Measurements from ENCODE around the gene COL4A5.

The COL4A5 gene

GRCh38 chrX:108642273-108642628 lies 202.6 kb downstream of the COL4A5 start:
- DNase-seq, result no peak

- DNase-seq, result no peak
Observed at GRCh38 chrX:108664701-108665100, 225.1 kb downstream of the COL4A5 start.

DNA sequence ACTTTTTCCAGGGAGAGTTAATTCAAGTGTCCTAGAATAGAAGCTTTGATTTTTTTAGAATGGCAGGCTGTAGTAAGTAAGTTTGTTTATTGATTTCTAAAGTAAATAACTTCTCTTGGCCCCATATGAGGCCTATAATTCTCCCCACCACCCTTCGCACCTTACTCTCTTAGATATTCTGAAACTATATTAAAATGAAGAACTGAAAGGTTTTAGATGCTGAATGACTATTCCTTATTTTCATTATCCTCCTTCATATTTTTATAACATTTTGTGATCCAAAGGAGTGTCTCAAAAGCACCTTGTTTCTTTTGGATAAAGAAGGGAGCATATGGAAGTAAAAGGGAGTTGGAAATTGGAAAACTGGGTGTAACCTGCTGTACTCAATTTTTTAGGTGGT lies 226.5 kb downstream of the COL4A5 start:
- DNase-seq, result no peak

GRCh38 chrX:108671526-108671925 lies 231.9 kb downstream of the COL4A5 start:
- no peak for DNase-seq

GRCh38 chrX:108696690-108697089 lies 257.1 kb downstream of the COL4A5 start:
- no peak for DNase-seq

- peak; percentile 4 to 41 for DNase-seq
Observed at GRCh38 chrX:108699368-108699767, 259.7 kb downstream of the COL4A5 start.

DNA sequence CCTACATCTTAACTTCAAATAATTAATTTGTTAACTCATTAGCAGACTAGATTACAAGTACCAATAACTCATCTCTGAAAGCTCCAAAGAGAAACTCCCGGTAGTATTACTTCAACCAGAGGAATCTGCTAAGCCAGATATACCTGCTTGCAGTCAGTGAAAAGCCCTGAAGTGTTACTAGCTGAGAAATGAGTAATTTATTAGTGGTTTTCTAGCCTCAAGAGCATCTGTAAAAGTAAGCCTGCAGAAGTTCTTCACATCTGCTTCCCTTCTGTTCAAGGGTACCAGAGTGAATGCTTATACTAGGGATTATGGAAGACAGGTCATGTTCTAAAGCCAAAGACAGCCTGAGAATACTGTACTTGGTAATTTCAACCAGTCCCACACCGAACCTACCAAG lies 262.0 kb downstream of the COL4A5 start:
- DNase-seq, result no peak

DNA sequence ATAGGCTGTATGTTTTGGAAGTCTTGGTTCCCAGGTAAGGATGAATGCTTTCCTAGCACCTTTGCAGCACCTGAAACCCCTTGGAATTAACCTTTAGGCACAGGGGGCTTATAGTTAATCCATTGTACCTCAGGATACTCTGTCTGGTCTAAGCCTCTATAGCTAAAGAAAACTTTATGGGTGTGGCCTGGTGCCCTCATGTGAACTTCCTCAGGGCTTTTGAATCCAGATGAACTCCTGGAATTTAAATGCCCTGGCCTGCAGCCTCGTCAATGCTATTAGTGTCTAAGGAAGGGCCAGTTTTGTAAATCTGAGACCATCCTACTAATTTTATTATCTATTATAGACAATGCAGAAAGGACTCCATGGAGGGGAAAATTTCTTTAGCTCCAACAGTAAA lies 262.9 kb downstream of the COL4A5 start:
- no peak for DNase-seq

DNA sequence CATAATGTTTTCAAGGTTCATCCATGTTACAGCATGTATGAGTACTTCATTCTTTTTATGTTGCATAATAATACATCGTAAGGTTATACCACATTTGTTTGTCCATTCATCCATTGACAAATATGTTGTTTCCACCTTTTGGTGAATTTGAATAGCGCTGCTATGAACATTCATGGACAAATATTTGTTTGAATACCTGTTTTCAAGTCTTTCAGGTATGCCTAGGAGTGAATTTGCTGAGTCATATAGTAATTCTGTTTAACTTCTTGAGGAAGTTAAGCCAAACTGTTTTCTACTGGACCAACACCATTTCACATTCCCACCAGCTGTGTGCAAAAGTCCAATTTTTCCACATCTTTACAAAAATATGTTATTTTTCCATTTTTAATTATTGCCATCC lies 265.2 kb downstream of the COL4A5 start:
- DNase-seq, result no peak

DNA sequence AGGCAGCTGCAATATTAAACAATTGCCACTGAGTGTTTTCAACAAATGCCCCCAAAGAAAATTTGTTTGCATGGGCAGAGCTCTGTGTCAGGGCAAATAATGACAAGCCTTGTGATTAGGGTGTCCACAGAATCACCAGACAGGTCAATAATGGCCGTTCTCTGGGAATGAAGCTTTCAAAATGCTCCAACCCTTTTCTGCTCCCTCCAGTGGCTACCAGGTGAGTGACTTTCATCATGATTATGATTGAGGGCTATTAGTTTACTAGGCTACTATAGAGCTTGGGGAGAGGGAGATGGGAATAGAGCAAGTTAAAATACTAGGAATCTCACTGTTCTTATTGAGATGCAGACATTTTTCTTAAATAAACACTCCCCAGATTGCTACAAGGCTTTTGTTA lies 273.2 kb downstream of the COL4A5 start:
- no peak for DNase-seq

- DNase-seq, result no peak
Observed at GRCh38 chrX:108722561-108722960, 282.9 kb downstream of the COL4A5 start.

DNA sequence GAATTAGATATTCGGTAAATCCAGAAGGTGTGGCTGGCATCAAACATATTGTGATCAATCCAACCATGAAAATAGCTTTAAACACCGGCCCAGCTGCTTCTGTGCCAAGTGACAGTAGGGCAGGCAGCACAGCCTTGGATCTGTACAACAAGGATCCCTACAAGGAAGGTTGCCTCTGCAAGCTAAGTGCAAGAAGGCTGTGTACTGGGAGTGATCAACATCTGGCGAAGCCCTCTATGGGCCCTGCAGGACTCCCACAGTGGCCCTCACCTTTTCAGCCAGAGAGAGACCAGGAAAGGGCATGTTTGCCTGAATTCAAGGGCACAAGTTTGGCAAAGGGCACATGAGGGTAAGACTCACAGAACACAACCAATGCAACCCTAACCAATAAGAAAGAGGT lies 287.1 kb downstream of the COL4A5 start:
- no peak for DNase-seq

GRCh38 chrX:108731153-108731552 lies 291.5 kb downstream of the COL4A5 start:
- no peak for DNase-seq

GRCh38 chrX:108732630-108733321 lies 293.1 kb downstream of the COL4A5 start:
- DNase-seq, result no peak

DNA sequence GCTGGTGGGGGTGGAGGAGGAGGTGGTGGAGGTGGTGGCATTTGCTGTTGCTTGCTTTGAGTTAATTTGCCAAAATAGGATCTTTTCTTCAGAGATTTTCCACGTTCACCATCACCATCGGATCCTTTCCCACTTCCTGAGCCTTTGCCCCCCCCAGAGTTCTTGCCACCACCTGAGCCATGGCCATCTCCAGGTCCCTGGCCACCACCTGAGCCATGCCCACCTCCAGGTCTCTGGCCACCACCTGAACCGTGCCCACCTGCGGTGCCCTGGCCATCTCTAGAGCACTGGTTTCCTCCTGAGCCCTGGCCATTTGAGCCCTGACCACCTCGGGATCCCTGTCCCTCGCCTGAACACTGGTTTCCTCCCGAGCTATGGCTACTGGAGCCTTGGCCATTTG lies 294.8 kb downstream of the COL4A5 start:
- no peak for DNase-seq

DNA sequence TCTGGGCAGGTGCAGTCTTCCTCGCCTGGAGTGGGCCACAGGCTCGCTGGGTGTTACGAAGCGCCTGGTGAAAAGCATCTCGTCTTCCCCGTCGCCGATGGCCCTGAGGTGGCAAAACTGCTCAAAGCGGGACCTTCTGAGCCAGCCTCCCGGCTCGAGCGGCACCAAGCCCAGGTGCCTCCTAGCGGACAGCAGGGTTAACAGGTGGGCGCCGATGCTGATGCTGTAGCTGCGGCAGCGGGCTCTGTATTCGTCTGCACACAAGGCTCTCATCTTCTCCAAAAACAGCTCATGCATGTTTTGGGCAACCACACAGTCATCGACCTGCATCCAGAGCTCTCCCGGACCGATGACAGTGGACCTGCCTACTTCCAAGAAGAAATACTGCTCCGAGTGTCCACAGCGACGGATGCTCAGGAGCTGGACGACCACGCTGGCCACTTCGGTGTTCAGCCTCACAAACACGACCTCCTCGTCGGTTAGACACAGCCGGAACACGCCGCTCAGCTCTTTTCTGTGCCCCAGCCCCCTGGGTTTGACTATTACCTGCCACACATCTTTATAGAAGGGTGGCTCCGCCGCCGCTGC lies 295.5 kb downstream of the COL4A5 start:
- DNase-seq, result no peak

GRCh38 chrX:108735679-108736508 lies 296.3 kb downstream of the COL4A5 start:
- no peak for DNase-seq

- peak in 1 of 2 experiments; percentile 12 for DNase-seq
Observed at GRCh38 chrX:108736509-108737479, 297.2 kb downstream of the COL4A5 start, which contains the start of gene IRS4. Gene IRS4 (minus strand): TSS chrX:108736563.

DNA sequence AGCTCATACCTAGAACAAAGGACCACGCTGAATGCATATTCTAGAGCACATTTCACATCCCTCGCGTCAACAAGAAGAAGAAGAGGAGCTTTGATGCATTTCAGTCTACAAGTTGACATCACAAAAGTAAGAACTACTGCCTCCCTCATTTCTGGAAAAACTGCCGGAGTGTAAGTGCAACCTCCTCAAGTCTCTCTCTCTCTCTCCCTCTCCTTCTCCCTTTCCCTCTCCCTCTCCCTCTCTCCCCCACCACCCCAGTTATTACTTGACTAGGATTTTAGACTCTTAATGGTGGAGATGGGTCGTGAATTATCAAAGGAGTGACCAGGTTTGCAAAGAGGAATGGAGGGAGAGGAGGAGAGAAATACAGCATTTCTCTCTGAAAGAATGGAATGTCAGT lies 298.1 kb downstream of the COL4A5 start:
- no peak for DNase-seq

DNA sequence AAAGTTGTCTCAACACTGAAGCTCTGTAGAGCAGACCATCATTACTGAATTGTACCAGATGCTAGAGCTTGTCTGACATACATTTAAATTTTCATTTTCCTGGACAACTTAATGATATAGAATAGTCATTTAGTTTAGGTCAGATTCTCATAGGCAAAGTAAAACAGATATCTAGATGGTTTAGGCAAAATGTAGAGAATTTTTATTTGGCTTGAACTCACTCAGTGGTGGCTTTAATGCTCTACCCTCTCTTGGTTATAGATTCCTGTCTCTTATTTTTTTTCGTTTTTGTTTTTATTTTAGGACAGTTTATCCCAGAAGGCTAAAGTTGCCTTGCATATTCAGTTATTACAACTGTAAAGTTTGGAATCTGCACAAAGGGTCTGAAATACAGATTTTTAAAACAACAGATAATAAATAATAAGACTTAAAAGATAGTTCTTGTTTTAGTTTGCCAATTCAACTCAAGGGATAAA lies 300.7 kb downstream of the COL4A5 start:
- DNase-seq, result no peak
